NT2/D1 (cell line): Measurements from ENCODE around the gene NOB1.

Experiments used
- SUZ12 ChIP-seq: IDR thresholded peaks from 2 replicates; pipeline ENCODE4 v1.6.1; 2011; ENCODE audit not compliant: insufficient read length, insufficient read depth; ENCODE audit errors: extremely low read depth
- YY1 ChIP-seq: IDR thresholded peaks from 2 replicates; pipeline ENCODE4 v1.6.1; 2011; ENCODE audit not compliant: insufficient read length, insufficient read depth
- ZNF274 ChIP-seq: IDR thresholded peaks from 2 replicates; pipeline ENCODE4 v1.6.1; 2011; ENCODE audit warnings: mild to moderate bottlenecking, low read depth, low read length

GRCh38 chr16:69727916-69728270 lies 26.8 kb downstream of the NOB1 start:
- TF ChIP-seq YY1 (no peak), ZNF274 (no peak), SUZ12 (no peak)
